SKM-1 treated with dmso at 0.1 percent for 144 hours (cell line): ENCODE data around the gene FAM216B.

ENCODE experiments used
- DNase-seq: peaks from one replicate; lab custom pipeline; 2025; ENCODE audit not compliant: unreplicated experiment; lab: John Stamatoyannopoulos, UW

The FAM216B gene

DNA sequence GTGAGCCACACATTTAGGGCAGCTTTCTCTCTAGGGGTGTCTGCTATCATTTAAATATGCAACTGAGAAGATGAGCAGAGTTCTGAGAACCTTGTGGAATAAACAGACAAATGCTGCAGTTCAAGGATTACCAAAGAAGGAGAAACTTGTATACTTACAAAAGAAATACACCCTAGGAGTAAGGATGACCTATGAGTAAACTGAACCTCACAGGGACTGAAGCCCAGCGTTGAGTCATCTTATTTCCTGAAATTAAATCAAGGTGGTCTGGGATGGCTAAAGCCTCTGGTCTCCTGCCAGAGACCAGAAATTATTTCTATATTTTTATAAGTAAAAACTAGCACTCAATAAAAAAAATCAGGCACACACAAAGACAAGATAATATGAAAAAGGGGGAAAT is 40.1 kb downstream of the FAM216B start:
- no peak for DNase-seq

DNA sequence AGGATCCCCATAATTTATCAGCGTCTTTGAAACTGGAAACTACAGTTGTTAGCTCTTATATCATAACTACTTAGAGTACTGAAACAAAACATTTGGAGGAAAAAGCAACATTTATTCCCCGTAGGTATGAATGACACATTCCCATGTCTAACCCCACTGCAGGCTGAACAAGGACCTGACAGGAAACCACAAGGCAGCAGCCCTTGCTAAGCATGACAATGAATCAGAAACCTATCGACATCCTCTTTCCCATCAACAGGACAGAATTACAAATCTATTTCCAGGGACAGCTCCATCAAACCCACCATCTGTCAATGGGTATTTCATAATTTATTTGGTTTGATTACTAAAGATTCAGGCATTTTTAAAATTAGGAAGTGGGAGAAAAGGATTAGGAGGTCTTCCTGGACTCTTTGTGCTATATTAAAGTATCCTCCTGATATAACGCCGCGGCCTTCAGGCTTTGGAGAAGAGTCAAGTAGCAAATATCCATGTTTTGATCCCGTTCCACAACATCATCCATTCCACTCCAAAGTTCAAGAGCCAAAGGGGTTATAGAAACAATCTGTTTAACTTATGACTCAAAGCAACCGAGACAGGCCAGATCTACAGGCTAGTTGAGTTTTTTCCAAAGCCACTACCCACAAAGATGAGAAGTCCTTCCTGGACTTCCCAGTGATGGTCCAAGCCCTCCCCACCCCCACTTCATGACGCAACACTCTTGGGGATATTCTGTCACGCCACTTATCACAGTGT is 51.1 kb downstream of the FAM216B start:
- DNase-seq = peak; percentile 1

DNA sequence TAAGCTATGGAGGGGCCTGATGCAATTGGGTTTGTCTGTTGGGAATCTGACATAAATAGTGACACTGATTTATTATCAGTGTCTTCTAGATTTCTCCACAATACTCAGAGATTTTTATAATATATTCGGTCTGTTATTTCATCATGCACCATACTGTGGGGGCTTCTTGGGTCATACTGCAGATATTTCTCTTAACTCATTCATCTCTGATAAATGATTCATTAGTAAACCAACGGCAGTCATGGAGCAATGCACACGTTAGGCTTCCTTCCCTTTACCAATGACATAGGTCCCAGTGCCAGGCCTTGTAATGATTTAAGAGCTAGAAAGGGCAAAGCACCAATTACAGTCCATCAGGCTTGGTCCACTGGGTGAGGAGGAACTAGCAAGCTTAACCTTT is 53.6 kb downstream of the FAM216B start:
- DNase-seq = no peak

DNA sequence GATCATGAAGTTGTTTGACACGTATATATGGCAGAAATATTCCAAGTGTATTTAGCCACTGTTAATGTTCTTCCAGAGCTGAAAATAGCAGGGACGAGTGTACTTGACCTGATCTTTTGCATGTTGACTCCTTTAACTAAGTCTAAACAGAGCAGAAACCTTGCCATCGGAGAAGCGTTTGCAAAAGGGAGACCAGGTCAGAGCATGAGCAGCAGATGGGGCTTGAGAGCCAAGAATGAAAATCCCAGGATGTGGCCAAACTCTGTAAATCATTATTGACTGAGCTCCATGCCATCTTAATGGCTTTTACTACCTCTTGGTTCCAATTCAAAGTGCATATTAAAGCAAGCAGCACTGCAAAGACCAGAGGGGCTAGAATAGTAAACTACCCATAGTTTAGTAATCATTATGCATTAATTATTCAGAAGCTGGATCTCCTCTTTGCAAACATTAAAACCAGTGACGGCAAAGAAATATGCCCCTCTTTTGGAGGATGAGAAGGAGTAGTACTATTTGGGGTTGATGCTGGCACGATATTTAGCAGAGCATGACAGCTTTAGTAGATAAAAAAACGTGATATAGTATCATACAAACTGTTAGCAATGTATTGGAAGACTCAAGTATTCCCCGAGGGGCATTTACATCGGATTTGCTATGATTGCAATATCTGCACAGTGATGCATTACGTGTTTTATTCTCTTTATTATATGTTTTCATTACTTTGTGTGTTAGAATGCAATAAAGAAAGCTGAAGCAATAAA is 55.7 kb downstream of the FAM216B start:
- DNase-seq = no peak
